Nasal cavity respiratory epithelium epithelial cell of viscerocranial mucosa (primary cell): Measurements from ENCODE around the gene LILRB2. TPM values are rescaled to one million over a fixed set of nuclear protein-coding genes. Genes with fewer than 3 reads are reported as not detected.

Experiments
- total RNA-seq: library from RNA; depleted of rRNA; stranded (reverse); fragments of >200 nt; gene quantifications from 2 replicates; pipeline ENCODE4 v1.2.3, GENCODE V29; 2014

The LILRB2 gene
- not detected in 2 replicates for total RNA-seq

DNA sequence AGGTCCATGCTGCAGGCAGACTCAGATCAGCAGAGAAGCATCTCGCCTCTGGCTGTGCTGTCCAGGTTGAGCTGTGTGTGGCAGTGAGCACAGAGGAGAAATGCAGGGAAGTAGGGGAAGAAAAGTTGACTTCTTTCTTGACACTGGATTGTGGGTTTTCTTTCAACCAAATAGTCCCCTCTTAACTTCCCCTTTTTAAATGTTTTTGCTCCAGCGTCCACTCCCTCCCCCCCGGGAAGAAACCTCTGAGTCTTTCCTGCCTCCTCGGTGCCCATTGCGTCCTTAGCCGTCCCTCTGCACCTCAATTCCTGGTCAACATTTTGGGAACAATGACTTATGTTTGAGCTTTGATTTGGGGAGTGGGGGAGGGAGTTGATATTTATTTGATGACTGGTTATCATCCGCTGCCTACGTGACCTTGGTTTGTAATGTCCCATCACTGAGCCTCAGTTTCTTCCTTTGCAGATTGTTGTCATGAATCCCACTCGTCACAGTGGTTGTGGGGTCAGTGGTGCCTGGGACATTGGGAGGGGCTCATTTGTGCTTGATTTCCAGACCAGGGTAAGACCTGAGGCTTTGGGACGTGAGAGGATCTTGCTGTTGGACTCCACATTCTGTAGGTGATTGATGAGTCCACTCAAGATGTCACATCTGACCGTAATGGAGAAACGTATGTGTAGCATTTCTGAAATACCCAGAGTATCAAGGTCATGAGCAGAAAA is at the start of gene LILRB2:
TSS of gene LILRB2 (minus strand) at position 104 of the 722 bp plus-strand sequence. CDS start 614 bp downstream, outside the sequence.

DNA sequence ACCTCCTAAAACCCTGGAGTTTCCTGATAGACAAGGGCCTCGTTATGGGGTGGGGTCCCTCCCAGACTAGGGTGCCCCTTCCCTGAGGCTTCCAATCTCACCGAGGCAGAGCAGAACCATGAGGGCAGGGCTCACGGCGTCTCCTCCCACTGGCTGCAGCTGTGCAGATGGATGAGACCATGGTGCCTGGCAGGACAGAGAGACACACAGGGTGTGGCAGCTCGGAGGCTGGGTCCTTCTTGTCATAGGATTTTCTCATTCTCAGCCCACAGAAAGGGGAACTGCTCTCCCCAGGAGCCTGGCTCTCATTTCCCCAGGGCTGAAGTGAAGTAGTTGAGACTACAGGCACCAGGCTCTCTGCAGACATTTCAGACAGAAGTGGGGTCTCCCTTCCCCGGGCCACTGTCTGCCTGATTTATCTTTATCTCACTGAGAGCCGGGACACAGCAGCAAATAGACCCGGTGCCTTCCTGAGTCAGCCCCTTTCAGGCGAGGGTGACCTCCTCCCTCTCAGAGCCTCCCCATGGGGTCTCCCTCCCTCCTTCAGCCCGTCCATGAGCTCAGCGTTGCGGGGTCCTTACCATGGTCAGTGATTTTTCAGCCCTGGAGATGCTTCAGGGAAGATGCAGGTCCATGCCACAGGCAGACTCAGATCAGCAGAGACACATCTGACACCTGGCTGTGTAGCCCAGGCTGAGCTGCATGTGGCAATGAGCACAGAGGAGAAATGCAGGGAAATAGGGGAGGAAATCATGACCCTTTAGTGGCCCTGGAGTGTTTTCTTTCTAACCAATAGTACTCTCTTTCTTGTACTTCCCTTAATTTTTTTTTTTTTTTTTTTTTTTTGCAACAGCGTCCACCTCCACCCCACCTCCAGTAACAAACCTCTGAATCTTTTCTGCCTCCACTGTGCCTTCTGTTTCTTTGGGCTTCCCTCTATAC is 31.8 kb upstream of the LILRB2 start, which contains the start of gene LILRA5:
TSS of gene LILRA5 (minus strand) at position 731 of the 942 bp plus-strand sequence. CDS start at position 584, 147 bp downstream.

DNA sequence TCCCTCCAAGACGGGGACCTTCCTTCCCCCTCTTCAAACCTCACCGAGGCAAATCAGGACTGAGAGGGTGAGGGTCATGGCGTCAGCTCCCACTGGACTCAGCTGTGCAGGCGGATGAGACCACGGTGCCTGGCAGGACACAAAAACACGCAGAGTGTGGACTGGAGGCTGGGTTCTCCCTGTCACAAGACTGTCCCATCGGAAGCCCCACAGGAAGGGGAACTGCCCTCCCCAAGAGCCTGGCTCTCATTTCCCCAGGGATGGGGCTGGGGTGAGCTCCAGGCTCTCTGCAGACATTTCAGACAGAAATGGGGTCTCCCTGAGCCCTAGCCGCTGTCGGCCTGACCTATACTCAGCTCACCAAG is 23.8 kb downstream of the LILRB2 start, which contains the start of gene LILRB5:
TSS of gene LILRB5 (minus strand) at position 158 of the 365 bp plus-strand sequence. CDS start at position 78, 80 bp downstream.

DNA sequence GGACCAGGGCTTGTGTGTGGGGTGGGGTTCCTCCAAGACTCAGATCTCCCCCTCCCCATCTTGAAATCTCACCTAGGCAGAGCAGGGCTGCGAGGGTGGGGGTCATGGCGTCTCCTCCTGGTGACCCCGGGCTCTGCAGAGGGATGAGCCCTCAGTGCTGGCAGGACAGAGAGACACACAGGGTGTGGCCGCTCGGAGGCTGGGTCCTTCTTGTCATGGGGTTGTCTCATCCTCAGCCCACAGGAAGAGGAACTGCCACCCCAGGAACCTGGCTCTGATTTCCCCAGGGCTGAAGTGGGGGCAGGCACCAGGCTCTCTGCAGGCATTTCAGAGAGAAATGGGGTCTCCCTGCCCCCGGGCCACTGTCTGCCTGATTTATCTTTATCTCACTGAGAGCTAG is 38.3 kb downstream of the LILRB2 start, which contains the start of gene LILRA6:
TSS of gene LILRA6 (minus strand) at position 145 of the 400 bp plus-strand sequence.

Other genes with a start within 250 kb of the LILRB2 start
- gene VSTM1, start 217.2 kb downstream of the LILRB2 start, total RNA-seq = not detected in 2 replicates
- not detected in 2 replicates for gene TARM1, start 199.7 kb downstream of the LILRB2 start, total RNA-seq
- 0.07 and 1.0 TPM in 2 replicates for gene OSCAR, start 180.3 kb downstream of the LILRB2 start, total RNA-seq
- 7.9 and 16.9 TPM in 2 replicates for gene NDUFA3, start 178.3 kb downstream of the LILRB2 start, total RNA-seq
- 7.2 and 7.3 TPM in 2 replicates for gene TFPT, start 165.5 kb downstream of the LILRB2 start, total RNA-seq
- 35.2 and 46.6 TPM in 2 replicates for gene PRPF31, start 165.4 kb downstream of the LILRB2 start, total RNA-seq
- 10.3 and 25.8 TPM in 2 replicates for gene CNOT3, start 143.3 kb downstream of the LILRB2 start, total RNA-seq
- gene LENG1, start 121.4 kb downstream of the LILRB2 start, total RNA-seq = 4.6 and 9.9 TPM in 2 replicates
- 26.7 and 71.6 TPM in 2 replicates for gene TMC4, start 108.0 kb downstream of the LILRB2 start, total RNA-seq
- gene MBOAT7, start 91.5 kb downstream of the LILRB2 start, total RNA-seq = 13.3 and 37.7 TPM in 2 replicates
- gene TSEN34, start 89.8 kb downstream of the LILRB2 start, total RNA-seq = 49.3 and 58.8 TPM in 2 replicates
- 1,225 and 1,614 TPM in 2 replicates for gene RPS9, start 80.3 kb downstream of the LILRB2 start, total RNA-seq
- gene LILRB3, start 58.1 kb downstream of the LILRB2 start, total RNA-seq = not detected in 2 replicates
- gene LILRA6, start 38.3 kb downstream of the LILRB2 start, total RNA-seq = not detected in 2 replicates
- gene LILRB5, start 23.8 kb downstream of the LILRB2 start, total RNA-seq = not detected in 2 replicates
- gene LILRA5, start 32.1 kb upstream of the LILRB2 start, total RNA-seq = not detected in 2 replicates
- not detected in 2 replicates for gene LILRA4, start 58.1 kb upstream of the LILRB2 start, total RNA-seq
- not detected in 2 replicates for gene LAIR1, start 83.8 kb upstream of the LILRB2 start, total RNA-seq
- not detected in 2 replicates for gene TTYH1, start 134.4 kb upstream of the LILRB2 start, total RNA-seq
- 14.7 and 52.6 TPM in 2 replicates for gene LENG8, start 168.1 kb upstream of the LILRB2 start, total RNA-seq
- 11.4 and 13.7 TPM in 2 replicates for gene LENG9, start 182.7 kb upstream of the LILRB2 start, total RNA-seq
- gene CDC42EP5, start 192.2 kb upstream of the LILRB2 start, total RNA-seq = 17.7 and 24.6 TPM in 2 replicates
- not detected in 2 replicates for gene LAIR2, start 221.7 kb upstream of the LILRB2 start, total RNA-seq